SK-N-MC (cell line): Measurements from ENCODE around the gene OTUD3.

Experiments used
- EZH2 ChIP-seq: fragments of 200-600 bp; sonication (generic); IDR thresholded peaks from one replicate; pipeline ENCODE4 v1.6.1; 2017; ENCODE audit warnings: antibody characterized with exemption
- POLR2AphosphoS5 ChIP-seq: IDR thresholded peaks from 2 replicates; pipeline ENCODE4 v1.6.1; 2012; ENCODE audit warnings: mild to moderate bottlenecking, low read depth, low read length, borderline replicate concordance

DNA sequence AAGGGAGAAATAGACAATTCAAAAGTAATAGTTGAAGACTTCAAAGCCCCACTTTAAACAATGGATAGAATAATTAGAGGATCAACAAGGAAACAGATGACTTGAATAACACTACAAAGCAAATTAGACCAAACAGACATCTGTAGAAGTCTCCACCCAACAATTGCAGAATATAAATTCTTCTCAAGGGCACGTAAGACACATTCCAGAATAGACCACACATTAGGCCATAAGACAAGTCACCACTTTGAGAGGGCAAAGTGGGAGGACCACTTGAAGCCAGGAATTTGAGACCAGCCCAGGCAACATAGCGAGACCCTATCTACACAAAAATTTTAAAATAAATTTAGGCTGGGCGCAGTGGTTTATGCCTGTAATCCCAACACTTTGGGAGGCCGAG is 46.6 kb upstream of the OTUD3 start:
- TF ChIP-seq POLR2AphosphoS5: no peak
- no peak for TF ChIP-seq EZH2
